Activated CD8-positive, alpha-beta memory T cell treated with anti-CD3 and anti-CD28 coated beads for 48 hours (primary cell): ENCODE measurements around the gene KLLN.
"Not testable (repeated sequence)": the region's sequence is repeated elsewhere in the genome, so short reads cannot be mapped to it uniquely, and the experiment has no call there.

Experiments
- DNase-seq, 3 experiments: peaks; one replicate each; pipeline ENCODE4 v3.0.0-alpha.2; 2020; ENCODE audit warnings: low read depth in 2 of 3, low spot score in 2 of 3

KLLN gene

DNA sequence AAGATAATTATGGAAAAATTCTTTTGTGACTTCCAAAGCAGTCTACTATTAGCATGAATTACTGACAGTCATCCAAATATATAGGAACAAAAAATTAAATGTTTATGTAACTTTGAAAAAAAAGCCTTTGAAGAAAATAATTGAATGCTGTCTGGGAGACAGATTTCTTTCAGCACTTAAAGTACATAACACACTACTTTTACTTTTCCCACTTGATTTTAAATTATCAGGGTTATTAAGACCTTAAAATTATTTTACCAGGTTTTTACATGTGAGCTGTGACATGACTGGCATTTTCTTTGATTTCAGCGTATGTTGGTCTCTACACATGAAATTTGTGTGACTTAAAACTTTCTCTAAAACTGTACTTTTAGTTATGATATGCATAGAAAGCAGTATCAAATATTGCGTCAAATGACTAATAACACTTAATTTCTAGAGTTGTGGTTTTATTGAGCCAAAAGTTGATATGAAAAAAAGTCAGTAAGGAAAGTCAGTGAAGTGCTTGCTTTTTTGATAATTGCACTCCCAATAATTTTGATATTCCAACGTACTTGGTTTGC, 3.2 kb upstream of the KLLN start:
- no peak for DNase-seq

DNA sequence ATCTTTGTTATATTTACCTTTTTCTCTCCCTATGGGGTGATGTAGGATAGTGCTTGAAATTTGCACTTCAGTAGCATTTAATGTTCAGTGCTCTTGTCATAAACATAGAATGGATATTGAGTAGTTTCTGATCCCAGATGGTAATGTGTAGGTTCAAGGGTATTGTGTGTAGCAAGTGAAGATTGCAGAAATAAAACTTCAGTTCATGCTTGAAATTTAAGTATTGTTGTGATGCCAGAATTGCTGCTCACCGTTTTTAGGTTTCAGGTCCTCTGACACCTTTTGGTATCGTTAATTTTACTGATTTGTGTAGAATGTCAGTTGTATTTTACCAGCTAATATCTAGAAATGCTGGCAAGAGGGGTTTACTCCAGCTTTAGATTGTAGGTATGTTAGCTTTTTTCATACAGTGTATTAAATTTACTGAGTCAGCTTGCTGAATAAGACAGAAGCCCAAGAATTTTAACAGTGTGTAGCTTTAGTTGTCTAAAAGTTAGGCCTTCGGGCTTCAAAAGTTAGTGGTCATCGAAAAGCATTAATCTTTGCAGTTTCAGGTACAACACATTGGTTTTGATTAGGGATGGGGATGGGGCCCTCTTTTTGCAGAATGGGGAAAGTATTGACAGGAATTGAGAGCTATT, 2.0 kb upstream of the KLLN start:
- no peak for DNase-seq

DNA sequence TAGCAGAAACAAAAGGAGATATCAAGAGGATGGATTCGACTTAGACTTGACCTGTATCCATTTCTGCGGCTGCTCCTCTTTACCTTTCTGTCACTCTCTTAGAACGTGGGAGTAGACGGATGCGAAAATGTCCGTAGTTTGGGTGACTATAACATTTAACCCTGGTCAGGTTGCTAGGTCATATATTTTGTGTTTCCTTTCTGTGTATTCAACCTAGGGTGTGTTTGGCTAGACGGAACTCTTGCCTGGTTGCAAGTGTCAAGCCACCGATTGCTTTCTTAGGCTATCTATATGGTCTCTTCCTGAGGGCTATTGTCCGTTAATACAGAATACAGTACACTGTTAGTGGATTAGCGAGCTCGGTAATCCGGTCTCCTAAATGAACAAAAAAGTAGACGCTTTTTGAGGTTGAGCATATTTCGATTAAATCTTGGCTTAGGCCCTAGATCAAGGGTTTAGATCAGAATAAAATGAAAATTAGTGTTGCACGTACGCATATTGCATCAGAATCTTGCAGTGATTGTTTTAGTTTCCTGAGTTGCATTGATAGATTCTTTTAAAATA, 1.2 kb upstream of the KLLN start:
- no peak for DNase-seq

DNA sequence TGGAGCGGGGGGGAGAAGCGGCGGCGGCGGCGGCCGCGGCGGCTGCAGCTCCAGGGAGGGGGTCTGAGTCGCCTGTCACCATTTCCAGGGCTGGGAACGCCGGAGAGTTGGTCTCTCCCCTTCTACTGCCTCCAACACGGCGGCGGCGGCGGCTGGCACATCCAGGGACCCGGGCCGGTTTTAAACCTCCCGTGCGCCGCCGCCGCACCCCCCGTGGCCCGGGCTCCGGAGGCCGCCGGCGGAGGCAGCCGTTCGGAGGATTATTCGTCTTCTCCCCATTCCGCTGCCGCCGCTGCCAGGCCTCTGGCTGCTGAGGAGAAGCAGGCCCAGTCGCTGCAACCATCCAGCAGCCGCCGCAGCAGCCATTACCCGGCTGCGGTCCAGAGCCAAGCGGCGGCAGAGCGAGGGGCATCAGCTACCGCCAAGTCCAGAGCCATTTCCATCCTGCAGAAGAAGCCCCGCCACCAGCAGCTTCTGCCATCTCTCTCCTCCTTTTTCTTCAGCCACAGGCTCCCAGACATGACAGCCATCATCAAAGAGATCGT, 690 bp upstream of the KLLN start:
- peak in 2 of 3 experiments; percentile 12 to 23 for DNase-seq

DNA sequence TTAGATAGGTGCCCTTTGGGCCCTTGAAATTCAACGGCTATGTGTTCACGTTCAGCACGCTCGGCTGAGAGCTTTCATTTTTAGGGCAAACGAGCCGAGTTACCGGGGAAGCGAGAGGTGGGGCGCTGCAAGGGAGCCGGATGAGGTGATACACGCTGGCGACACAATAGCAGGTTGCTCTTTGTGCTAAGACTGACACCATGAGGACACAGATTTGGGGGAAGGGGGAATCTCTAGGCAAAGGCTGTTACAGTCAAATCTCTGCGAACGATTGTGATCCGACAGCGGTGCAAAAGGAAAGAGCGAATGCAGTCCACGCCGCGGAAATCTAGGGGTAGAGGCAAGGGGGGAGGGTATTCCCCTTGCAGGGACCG, 667 bp downstream of the KLLN start:
- DNase-seq = peak in 1 of 3 experiments; percentile 12

DNA sequence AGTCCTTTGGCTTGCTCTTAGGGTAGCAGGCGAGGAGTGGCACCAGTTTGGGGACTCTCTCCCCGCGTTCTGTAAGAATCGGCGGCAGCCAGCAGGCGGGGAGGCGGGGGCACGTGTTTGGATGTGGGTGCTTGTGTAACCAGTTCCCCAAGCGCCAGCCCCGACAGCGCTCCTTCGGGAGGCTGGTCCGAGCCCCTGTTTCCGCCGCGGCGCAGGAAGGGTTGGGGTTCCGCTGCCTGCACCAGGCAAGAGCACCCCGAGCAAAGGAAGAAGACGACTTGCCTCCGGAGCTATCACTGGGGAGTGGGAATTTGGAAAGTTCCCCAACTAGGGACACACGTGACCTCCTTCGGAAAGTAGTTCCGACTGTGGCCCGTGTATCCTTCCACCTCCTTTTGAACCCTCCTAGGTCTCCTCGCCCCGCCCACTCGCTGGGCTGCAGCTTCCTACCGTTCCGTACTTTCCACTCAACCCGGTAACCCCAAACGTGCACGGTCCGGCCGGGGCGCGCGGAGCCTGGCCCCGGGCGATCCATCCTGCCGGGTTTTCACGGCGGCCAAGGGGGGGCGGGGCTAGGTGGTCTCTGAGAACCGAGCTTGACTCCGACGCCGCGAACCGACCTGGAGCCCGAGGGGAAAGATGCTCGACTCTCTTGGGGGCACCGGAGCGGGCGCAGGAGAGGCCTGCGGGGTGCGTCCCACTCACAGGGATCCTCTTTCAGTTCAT, 1.2 kb downstream of the KLLN start:
- peak; percentile 80 to 89 (median 81) for DNase-seq

DNA sequence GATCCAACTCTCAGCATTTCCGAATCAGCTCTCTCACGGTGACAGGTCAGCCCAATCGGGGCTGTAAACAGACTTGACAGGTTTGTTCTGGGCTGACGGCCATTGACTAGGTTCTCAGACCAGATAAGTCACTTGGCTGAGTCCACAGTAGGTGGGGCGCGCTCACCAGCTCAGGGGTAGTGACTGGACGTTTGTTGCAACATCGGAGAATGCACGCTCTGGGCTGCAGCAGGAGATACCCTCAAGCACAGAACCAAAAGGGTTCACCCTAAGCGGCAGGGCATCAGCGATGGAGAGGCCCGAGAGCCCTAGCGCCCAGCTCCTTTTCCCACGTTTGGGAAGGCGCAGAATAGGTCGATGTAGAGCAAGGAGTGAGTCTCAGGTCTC, 1.8 kb downstream of the KLLN start:
- DNase-seq = no peak

DNA sequence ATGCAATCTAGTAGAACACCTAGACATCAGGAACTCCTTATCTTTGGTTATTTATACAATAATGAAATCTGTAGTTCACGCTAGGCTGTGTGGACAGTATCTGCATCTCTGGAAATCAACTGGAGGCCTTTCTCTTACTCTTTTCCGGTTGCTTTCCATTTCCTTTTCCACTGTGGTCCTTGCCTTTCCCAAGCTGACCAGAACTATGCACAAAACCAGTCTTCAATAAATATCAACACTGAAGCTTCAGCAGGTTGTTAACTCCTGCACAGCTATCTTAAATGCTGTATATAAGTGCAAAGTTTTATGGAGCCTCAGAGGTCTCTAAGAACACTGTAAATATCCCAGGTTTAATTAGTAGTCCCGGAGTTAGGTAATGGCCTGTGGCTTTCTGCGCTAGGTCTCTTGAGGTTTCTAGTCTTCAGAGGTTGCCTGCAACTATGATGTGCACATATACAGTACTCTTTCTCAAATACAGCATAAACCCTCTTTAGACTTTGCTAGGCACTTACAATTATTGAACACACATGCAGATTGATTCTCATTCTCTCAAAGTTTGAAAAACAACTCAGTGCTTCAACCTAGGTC, 2.4 kb downstream of the KLLN start:
- no peak for DNase-seq

DNA sequence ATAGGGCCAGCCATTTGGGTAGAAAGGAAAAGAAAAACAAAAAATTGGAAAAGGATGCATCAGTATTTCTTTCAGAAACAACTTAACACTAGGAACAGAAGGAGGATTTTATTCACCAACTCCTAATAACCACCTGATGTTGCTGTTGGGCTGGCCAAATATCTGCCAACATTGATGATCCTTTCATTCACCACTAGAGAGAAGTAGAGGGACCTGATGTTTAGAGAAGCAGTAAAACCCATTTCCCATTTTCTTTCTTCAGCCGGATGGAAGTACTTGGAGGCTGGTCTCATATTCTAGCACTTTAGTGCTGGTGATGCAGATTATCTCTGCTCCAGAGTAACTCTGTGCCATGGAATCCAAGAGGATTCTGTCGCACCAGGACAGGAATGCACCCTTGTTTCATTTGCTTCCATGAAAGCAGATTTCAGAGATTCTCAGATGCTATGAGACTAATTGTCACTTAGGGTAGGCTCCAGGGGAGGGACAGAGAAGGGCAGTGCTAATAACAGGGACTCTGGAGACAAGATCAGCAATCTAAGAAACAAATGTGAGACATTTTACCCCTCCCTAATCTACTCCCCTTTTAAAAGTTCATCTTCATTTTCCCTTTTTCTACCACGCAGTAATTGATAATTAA, 3.1 kb downstream of the KLLN start:
- DNase-seq = no peak

DNA sequence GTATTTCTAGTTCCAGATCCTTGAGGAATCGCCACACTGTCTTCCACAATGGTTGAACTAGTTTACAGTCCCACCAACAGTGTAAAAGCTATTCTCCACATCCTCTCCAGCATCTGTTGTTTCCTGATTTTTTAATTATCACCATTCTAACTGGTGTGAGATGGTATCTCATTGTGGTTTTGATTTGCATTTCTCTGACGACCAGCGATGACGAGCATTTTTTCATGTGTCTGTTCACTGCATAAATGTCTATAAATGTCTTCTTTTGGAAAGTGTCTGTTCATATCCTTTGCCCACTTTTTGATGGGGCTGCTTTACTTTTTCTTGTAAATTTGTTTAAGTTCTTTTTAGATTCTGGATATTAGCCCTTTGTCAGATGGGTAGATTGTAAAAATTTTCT, 7.7 kb downstream of the KLLN start:
- not testable (repeated sequence) for DNase-seq

DNA sequence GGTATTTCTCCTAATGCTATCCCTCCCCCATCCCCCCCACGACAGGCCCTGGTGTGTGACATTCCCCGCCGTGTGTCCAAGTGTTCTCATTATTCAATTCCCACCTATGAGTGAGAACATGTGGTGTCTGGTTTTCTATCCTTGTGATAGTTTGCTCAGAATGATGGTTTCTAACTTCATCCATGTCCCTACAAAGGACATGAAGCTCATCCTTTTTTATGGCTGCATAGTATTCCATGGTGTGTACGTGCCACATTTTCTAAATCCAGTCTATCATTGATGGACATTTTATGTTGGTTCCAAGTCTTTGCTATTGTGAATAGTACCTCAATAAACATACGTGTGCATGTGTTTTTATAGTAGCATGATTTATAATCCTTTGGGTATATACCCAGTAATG, 8.1 kb downstream of the KLLN start:
- DNase-seq = not testable (repeated sequence)

DNA sequence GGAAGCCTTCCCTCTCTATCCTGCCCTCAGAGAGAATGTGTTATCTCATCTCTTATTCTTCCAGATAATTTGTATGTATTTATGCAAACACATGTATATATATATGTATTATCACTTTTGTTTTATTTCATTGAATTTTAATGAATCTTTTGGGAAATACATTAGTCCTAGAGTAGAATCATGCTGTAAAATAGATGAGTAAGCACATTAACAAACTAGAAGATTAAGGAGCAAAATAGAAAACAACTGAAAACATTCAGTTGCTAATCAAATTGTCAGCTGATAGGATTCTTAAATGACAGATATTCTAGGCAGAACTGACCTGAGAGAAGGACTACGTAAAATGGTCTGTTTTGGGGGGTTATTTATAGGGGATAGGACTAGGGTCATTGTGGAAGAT, 11.2 kb downstream of the KLLN start:
- no peak for DNase-seq

DNA sequence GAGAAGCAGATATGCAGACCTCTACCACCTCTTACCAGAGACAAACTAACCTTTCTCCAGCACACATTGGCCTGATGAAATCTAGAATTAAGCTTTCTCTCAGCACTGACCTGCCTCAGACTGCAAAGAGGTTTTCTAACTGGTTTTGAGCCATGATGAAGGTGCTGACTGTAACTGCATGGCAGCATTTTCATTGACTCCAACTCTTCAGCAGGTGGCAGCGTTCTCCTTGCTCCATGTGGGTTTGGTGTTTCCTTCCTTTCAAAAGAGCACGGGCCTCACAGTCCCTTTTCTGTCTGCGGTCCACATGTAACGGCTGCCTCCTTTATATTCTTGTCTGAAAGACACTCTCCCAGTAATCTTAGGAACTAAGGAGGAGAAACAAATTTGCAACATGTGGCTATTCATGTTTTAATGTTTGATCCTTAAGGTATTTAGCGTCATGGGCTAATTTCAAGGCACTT, 12.6 kb downstream of the KLLN start:
- DNase-seq = no peak

DNA sequence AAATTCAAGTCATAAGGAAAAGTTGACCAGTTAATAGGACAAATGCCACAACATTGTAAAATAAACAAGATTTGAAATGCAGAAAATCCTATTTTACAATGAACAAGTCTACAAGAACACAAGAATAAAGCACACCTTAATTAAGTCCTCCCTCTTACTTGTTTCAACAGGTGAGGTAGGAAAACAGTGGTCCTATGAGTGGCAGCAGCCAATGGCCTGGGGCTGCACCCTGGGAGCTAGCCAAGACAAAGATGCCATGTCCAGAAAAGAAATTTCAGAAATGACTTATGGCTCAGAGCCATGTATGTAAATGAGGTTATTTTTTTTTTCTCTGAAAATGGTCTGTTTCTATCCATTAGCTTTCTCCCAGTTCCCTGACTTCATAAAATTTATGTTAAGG, 14.3 kb downstream of the KLLN start:
- no peak for DNase-seq

DNA sequence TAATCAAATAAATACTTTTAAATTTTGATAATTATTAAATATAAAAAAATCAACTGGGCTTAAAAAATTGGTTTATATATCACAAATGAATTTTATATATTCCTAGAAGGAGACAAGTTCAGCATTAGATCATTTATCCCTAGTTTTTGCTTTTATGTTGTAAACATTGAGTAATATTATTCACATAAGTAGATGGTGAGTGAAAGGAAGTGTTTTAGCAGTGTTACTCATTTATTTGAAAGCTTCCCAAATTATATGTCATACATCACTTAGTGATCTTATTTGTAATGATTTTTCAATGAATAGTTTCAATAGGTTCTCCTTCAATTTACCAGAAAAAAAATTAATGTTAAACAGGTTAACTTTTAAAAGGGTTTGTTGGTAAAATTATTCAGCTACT, 15.8 kb downstream of the KLLN start:
- no peak for DNase-seq

DNA sequence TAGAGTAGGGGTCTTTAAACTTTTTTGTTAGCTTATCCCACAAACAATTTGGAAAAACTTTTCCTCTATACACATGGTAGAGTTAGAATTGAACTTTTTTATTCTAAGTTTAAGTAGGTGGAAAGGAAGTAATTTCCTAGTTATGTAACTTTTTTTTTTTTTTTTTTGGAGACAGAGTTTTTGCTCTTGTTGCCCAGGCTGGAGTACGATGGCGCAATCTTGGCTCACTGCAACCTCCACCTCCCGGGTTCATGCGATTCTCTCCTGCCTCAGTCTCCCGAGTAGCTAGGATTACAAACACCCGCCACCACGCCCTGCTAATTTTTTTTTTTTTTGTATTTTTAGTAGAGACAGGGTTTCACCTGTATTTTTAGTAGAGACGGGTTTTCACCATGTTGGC, 16.6 kb downstream of the KLLN start:
- not testable (repeated sequence) for DNase-seq

DNA sequence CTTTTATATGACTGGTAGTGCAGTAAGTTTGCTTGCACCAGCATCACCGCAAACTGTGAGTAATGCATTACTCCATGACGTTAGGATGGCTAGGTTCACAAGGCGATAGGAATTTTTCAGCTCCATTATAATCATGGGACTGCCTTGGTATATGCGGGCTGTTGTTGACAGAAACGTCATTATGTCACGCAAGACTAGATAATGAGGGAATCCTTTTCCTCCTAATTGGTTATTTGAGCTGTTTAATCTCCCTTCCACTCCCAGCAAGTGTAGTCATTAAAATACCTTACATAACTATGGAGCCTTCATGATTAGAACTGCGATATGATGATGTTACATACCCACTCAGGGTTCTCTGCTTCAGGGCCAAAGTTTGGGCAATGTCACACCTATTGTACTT, 17.3 kb downstream of the KLLN start:
- DNase-seq = no peak

DNA sequence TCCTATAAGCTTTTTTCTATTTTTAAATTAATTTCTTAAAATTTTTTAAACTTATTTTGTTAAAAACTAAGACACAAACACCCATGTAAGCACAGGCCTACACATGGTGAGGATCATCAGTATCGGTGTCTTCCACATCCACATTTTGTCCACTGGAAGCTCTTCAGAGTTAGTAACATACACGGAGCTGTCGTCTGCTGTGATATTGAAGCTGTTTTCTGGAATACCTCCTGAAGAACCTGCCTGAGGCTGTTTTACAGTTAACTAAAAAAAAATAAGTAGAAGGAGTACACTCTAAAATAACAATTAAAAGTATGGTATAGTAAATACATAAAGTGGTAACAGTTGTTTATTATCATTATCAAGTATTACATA, 17.7 kb downstream of the KLLN start:
- DNase-seq = no peak

DNA sequence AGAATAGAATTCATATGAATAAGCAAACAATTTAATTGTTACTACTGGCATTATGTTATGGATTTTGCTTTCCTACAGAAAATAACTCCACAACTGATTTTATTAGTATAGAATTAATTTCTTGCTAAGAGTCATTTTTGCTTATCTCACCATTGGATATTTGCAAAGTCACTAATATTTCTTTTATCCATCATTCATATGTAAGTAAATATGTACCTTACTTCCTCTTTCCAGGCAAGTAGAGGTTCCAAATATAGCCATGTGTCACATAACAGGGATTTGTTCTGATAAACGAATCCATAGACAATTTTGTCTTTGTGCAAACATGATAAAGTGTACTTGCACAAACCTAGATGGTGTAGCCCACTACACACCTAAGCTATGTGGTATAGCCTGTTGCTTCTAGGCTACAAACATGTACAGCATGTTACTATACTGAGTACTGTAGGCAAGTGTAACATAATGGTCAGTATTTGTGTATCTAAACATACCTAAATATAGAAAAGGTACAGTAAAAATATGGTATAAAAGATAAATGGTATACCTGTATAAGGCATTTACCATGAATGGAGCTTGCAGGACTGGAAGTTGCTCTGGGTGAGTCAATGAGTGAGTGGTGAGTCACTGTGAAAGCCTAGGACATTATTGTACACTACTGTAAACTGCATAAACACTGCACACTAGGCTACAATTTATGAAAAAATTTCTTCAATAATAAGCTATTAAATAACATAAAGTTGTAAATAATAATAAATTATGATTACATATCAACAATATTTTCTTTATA, 18.3 kb downstream of the KLLN start:
- DNase-seq = no peak

DNA sequence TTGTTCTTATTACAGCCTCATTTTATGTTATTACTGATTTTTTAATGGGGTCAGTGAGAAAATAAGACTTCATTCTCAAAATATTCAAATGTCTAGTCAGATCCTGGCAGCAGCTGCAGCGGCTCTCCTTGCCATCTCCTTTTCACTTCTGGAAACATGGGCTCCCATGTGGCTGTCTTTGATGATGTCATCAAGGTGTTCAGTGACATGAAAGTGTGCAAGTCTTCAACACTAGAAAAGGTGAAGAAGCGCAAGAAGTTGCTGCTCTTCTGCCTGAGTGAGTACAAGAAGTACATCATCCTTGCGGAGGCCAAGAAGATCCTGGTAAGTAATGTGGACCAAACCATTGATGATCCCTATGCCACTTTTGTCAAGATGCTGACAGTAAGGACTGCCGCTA, 19.6 kb downstream of the KLLN start:
- DNase-seq = no peak
